Esophagus squamous epithelium (tissue), 5 donors: ENCODE data around the gene OR7A17. TPM values are rescaled to one million over a fixed set of nuclear protein-coding genes. Genes with fewer than 3 reads are reported as not detected.

Experiments used
- DNase-seq: peaks from one replicate; lab custom pipeline; 2025; lab: John Stamatoyannopoulos, UW
- H3K27ac ChIP-seq, 4 donors: fragments of 200-600 bp; sonication (generic); one replicate each; pipeline ENCODE4 v1.5.1; 2016 to 2019; ENCODE audit warnings: mild to moderate bottlenecking in 1 of 4
- H3K27me3 ChIP-seq, 4 donors: fragments of 200-600 bp; sonication (generic); 1 replicate in 3 of 4; 2 replicates in 1 of 4; pipeline versions ENCODE4 v1.5.1 to v1.6.0; 2017 to 2021; ENCODE audit warnings: antibody characterized with exemption in 1 of 4
- H3K36me3 ChIP-seq, 3 donors: fragments of 200-600 bp; sonication (generic); one replicate each; pipeline ENCODE4 v1.5.1; 2016 to 2019
- H3K4me1 ChIP-seq, 3 donors: fragments of 200-600 bp; sonication (generic); one replicate each; pipeline ENCODE4 v1.5.1; 2017 to 2019
- H3K4me3 ChIP-seq, 4 donors: fragments of 200-600 bp; sonication (generic); 1 replicate in 3 of 4; 2 replicates in 1 of 4; pipeline ENCODE4 v1.5.1; 2016 to 2019; ENCODE audit warnings: mild to moderate bottlenecking in 2 of 4, moderate library complexity in 1 of 4
- H3K9me3 ChIP-seq, 3 donors: fragments of 200-600 bp; sonication (generic); one replicate each; pipeline ENCODE4 v1.5.1; 2016 to 2019
- CTCF ChIP-seq, 6 experiments: fragments of 450-650 bp in 4 of 6; fragments of 200-600 bp in 2 of 6; sonication (generic) in 2 of 6; IDR thresholded peaks; one replicate each; pipeline ENCODE4 v1.5.1; 2016 to 2019; ENCODE audit warnings: antibody characterized with exemption in 6 of 6, mild to moderate bottlenecking in 4 of 6, moderate library complexity in 4 of 6
- POLR2A ChIP-seq, 4 donors: fragments of 450-650 bp; IDR thresholded peaks; one replicate each; pipeline ENCODE4 v1.6.1; 2017; ENCODE audit warnings: antibody characterized with exemption in 4 of 4, mild to moderate bottlenecking in 4 of 4, moderate library complexity in 3 of 4
- WGBS, 2 donors: methylation state at CpG; one replicate each; pipeline ENCODE4 v1.1.5; 2018; 5-methylcytosine and 5-hydroxymethylcytosine counted together
- intact Hi-C: fragments of 100-400 bp; cut with DNase I; formaldehyde crosslinking; loops from one replicate; pipeline ENCODE4 v1.15.0; 2022
- total RNA-seq, 4 donors: library from RNA; depleted of rRNA; stranded (reverse); fragments of >200 nt; gene quantifications; one replicate each; pipeline ENCODE4 v1.1.0, GENCODE V29; 2016
- donor health status: DM: yes; HTN: yes; CAD: no.

The OR7A17 gene
- not detected for total RNA-seq

- no peak for DNase-seq
- H3K4me1 ChIP-seq: peaks cover 0 to 6% (median 5%) of the 10 kb centered on the region in 3 donors
- H3K4me3 ChIP-seq: no peak within 1 kb of the TSS
- WGBS, 2 donors: 62 to 72% methylated on average over 4 of the region's 4 CpGs
- intact Hi-C loops: loop anchor here (10.0 kb wide), 1 partner anchor 311 kb away; the partner anchor contains the start of gene NDUFB7
- H3K9me3 ChIP-seq: no peaks in the 10 kb centered on the region
- no peaks in the 10 kb centered on the region for H3K36me3 ChIP-seq
- no peak for TF ChIP-seq CTCF (IDR thresholded peaks at IDR 0.05)
- TF ChIP-seq POLR2A (IDR thresholded peaks at IDR 0.05): no peak
- no peak within 1 kb of the TSS for H3K27ac ChIP-seq
- H3K27me3 ChIP-seq: peaks cover 0 to 13% (median 0%) of the 10 kb centered on the region in 4 donors
Measured at GRCh38 chr19:14886032-14886431, at the start of gene OR7A17. Gene OR7A17, minus strand, starts transcription at chr19:14886132. Its CDS starts 4,777 bp downstream, at chr19:14881355.

- intact Hi-C loops: no loop called here
- WGBS, 2 donors: 47 to 67% methylated on average over 1 of the region's 1 CpG
- Histone ChIP-seq H3K27me3 (peaks cover 0 to 4% (median 0%) of the 10 kb centered on the region in 4 donors), H3K4me1 (no peaks in the 10 kb centered on the region), H3K36me3 (no peaks in the 10 kb centered on the region), H3K27ac (no peak overlapping the region), H3K4me3 (no peak overlapping the region), H3K9me3 (no peaks in the 10 kb centered on the region)
- TF ChIP-seq POLR2A (IDR thresholded peaks at IDR 0.05) (no peak), CTCF (IDR thresholded peaks at IDR 0.05) (no peak)
- DNase-seq: no peak
Measured at GRCh38 chr19:14933506-14933905, 47.6 kb upstream of the OR7A17 start.

- H3K27me3 ChIP-seq: peaks cover 0 to 18% (median 0%) of the 10 kb centered on the region in 4 donors
Measured at GRCh38 chr19:14916848-14917247, 30.9 kb upstream of the OR7A17 start.

GRCh38 chr19:14915116-14915515 lies 29.2 kb upstream of the OR7A17 start:
- Histone ChIP-seq H3K27ac (no peak overlapping the region), H3K36me3 (no peaks in the 10 kb centered on the region), H3K4me3 (no peak overlapping the region), H3K4me1 (no peaks in the 10 kb centered on the region), H3K27me3 (peaks cover 0 to 18% (median 0%) of the 10 kb centered on the region in 4 donors), H3K9me3 (peaks cover 0 to 10% (median 0%) of the 10 kb centered on the region in 3 donors)
- no peak for DNase-seq
- 62 to 66% methylated on average over 5 to 6 of the region's 6 CpGs for WGBS, 2 donors
- intact Hi-C loops: no loop called here
- TF ChIP-seq CTCF (IDR thresholded peaks at IDR 0.05): no peak
- TF ChIP-seq POLR2A (IDR thresholded peaks at IDR 0.05): no peak

More at GRCh38 chr19:14916848-14917247, 30.9 kb upstream of the OR7A17 start:
- WGBS, 2 donors: 32 to 69% methylated on average over 3 to 5 of the region's 5 CpGs
- peaks cover 0 to 10% (median 0%) of the 10 kb centered on the region in 3 donors for H3K9me3 ChIP-seq
- H3K4me3 ChIP-seq: no peak overlapping the region
- H3K27ac ChIP-seq: no peak overlapping the region
- DNase-seq: no peak
- intact Hi-C loops: no loop called here
- H3K36me3 ChIP-seq: no peaks in the 10 kb centered on the region
- no peak for TF ChIP-seq POLR2A (IDR thresholded peaks at IDR 0.05)
- H3K4me1 ChIP-seq: no peaks in the 10 kb centered on the region

GRCh38 chr19:14906711-14907110 lies 20.8 kb upstream of the OR7A17 start:
- Histone ChIP-seq H3K27ac (no peak overlapping the region), H3K36me3 (no peaks in the 10 kb centered on the region), H3K4me1 (no peaks in the 10 kb centered on the region), H3K4me3 (no peak overlapping the region), H3K9me3 (no peaks in the 10 kb centered on the region), H3K27me3 (peaks cover 0 to 19% (median 0%) of the 10 kb centered on the region in 4 donors)
- TF ChIP-seq CTCF (IDR thresholded peaks at IDR 0.05): no peak
- no peak for TF ChIP-seq POLR2A (IDR thresholded peaks at IDR 0.05)
- WGBS, 2 donors: 63 to 77% methylated on average over 4 of the region's 4 CpGs
- DNase-seq: no peak
- intact Hi-C loops: no loop called here
